ENCODE data around the gene PPIP5K1.

- TF ChIP-seq CEBPB (tag; IDR thresholded peaks at IDR 0.05) (no peak), SMC3 (conservative IDR thresholded peaks at IDR 0.05; ENCODE audit: insufficient read depth, low read depth, low read length) (no peak), EZH2 (IDR thresholded peaks at IDR 0.05; ENCODE audit: borderline replicate concordance, low read depth, low read length) (no peak), MCM7 (IDR thresholded peaks at IDR 0.05) (no peak), FOXK2 (conservative IDR thresholded peaks at IDR 0.05 in 1 of 2, IDR thresholded peaks at IDR 0.05 in 1 of 2; ENCODE audit: low read depth in 2 of 2) (no peak), ZNF143 (CRISPR knock-in tag; IDR thresholded peaks at IDR 0.05) (no peak), CTCFL (IDR thresholded peaks at IDR 0.05; ENCODE audit: borderline replicate concordance, insufficient read depth, low read depth, low read length, poor library complexity, severe bottlenecking) (no peak)
- TF ChIP-seq, protein P1, sequence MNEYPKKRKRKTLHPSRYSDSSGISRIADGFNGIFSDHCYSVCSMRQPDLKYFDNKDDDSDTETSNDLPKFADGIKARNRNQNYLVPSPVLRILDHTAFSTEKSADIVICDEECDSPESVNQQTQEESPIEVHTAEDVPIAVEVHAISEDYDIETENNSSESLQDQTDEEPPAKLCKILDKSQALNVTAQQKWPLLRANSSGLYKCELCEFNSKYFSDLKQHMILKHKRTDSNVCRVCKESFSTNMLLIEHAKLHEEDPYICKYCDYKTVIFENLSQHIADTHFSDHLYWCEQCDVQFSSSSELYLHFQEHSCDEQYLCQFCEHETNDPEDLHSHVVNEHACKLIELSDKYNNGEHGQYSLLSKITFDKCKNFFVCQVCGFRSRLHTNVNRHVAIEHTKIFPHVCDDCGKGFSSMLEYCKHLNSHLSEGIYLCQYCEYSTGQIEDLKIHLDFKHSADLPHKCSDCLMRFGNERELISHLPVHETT (CRISPR knock-in tag; conservative IDR thresholded peaks at IDR 0.05 in 1 of 2, IDR thresholded peaks at IDR 0.05 in 1 of 2) = no peak
These were observed 73.8 kb downstream of the PPIP5K1 start for GRCh38 chr15:43516185-43516584.

Data from K562 (cell line).